GM12874 (cell line): ENCODE results near the gene SERBP1.

Source experiments
- CTCF ChIP-seq: IDR thresholded peaks from 2 replicates; pipeline ENCODE4 v1.5.1; 2011; ENCODE audit warnings: low read depth, mild to moderate bottlenecking, control low read depth, low read length, moderate library complexity; ENCODE audit not compliant: insufficient read depth

Gene SERBP1

GRCh38 chr1:67430358-67431155 lies at the start of gene SERBP1:
TSS of gene SERBP1 (minus strand) at chr1:67430402. CDS start at chr1:67430300, 102 bp downstream.
- TF ChIP-seq CTCF, result no peak

- TF ChIP-seq CTCF, result no peak
Observed at GRCh38 chr1:67479146-67479891, 49.1 kb upstream of the SERBP1 start.

- TF ChIP-seq CTCF, result no peak
Observed at GRCh38 chr1:67476906-67477305, 46.7 kb upstream of the SERBP1 start.

GRCh38 chr1:67476006-67476482 lies 45.8 kb upstream of the SERBP1 start:
- no peak for TF ChIP-seq CTCF

GRCh38 chr1:67472056-67472455 lies 41.9 kb upstream of the SERBP1 start:
- no peak for TF ChIP-seq CTCF

GRCh38 chr1:67469431-67469830 lies 39.2 kb upstream of the SERBP1 start:
- TF ChIP-seq CTCF, result no peak

- TF ChIP-seq CTCF, result no peak
Observed at GRCh38 chr1:67468066-67468718, 38.0 kb upstream of the SERBP1 start.
